T-helper 2 cell treated with Interferon-gamma antibody and Interleukin-4, amounts not matched to agents 5 μg/mL and 100 μg/mL, for 36 hours (primary cell): ENCODE data around the gene NLRP12.
"Not testable (repeated sequence)": the region's sequence is repeated elsewhere in the genome, so short reads cannot be mapped to it uniquely, and the experiment has no call there.

Source experiments
- DNase-seq: peaks from one replicate; pipeline ENCODE4 v3.0.0; 2021; ENCODE audit warnings: low spot score
- H3K27ac Mint-ChIP-seq: one replicate; pipeline ENCODE4 v1.8.0; 2021; ENCODE audit warnings: mild to moderate bottlenecking, mixed read lengths
- H3K27me3 Mint-ChIP-seq: one replicate; pipeline ENCODE4 v1.8.0; 2021; ENCODE audit warnings: low read depth, mixed read lengths
- H3K36me3 Mint-ChIP-seq: one replicate; pipeline ENCODE4 v1.8.0; 2021; ENCODE audit warnings: low read depth, mixed read lengths
- H3K4me1 Mint-ChIP-seq: one replicate; pipeline ENCODE4 v1.8.0; 2021; ENCODE audit warnings: low read depth, mixed read lengths
- H3K4me3 Mint-ChIP-seq: one replicate; pipeline ENCODE4 v1.8.0; 2022; ENCODE audit warnings: mild to moderate bottlenecking, moderate library complexity, mixed read lengths
- H3K9me3 Mint-ChIP-seq: one replicate; pipeline ENCODE4 v1.8.0; 2021; ENCODE audit warnings: mixed read lengths

NLRP12 gene

DNA sequence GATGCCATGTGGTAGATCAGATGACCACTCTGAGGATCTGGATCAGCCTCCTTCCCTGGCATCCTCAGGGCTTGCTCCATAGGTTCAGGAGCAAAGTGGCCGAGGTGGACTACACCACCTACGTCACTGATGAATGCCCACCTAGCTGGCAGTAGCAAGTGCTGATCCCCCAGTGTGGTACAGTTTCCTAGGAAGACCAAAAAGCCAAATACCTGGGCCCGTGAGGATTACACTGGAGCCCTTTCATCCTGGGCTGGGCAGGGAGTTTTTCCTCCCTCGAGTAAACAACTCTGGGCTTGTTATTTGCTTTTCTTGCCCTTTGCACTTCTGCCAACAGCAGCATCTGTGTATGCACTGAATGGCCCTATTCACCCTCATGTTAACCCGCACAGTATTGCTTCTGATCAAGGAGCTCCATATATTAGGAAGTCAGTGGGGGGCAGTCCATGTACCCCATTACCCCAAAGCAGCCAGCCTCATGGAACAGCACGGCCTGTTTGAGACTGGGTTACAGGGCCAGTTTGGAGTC lies 40.3 kb upstream of the NLRP12 start:
- peaks cover 2% of the 10 kb centered on the region for H3K36me3 Mint-ChIP-seq
- H3K27me3 Mint-ChIP-seq = no peaks in the 10 kb centered on the region
- peaks cover 18% of the 10 kb centered on the region for H3K4me1 Mint-ChIP-seq
- no peak overlapping the region for H3K27ac Mint-ChIP-seq
- H3K4me3 Mint-ChIP-seq = no peak overlapping the region
- DNase-seq = no peak
- H3K9me3 Mint-ChIP-seq = no peaks in the 10 kb centered on the region

DNA sequence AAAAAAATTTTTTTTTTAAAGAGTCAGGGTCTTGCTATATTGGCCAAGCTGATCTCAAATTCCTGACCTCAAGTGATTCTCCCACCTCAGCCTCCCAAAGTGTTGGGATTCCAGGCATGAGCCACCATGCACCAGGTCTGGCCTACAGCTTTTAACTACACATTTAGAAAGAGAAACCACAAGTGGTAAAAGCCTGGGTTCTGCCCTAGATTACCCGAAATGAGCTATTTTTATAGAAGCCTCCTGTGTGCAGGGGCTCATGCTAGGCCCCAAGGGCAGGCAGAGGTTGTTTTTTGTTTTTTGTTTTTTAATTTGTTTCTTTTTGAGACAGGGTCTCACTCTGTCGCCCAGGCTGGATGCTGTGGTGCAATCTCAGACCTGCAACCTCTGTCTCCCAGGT lies 29.6 kb upstream of the NLRP12 start:
- H3K4me1 Mint-ChIP-seq = peaks cover 17% of the 10 kb centered on the region
- H3K27ac Mint-ChIP-seq = no peak overlapping the region
- H3K27me3 Mint-ChIP-seq = peaks cover 7% of the 10 kb centered on the region
- H3K4me3 Mint-ChIP-seq = no peak overlapping the region
- H3K9me3 Mint-ChIP-seq = no peaks in the 10 kb centered on the region
- DNase-seq = no peak
- no peaks in the 10 kb centered on the region for H3K36me3 Mint-ChIP-seq

DNA sequence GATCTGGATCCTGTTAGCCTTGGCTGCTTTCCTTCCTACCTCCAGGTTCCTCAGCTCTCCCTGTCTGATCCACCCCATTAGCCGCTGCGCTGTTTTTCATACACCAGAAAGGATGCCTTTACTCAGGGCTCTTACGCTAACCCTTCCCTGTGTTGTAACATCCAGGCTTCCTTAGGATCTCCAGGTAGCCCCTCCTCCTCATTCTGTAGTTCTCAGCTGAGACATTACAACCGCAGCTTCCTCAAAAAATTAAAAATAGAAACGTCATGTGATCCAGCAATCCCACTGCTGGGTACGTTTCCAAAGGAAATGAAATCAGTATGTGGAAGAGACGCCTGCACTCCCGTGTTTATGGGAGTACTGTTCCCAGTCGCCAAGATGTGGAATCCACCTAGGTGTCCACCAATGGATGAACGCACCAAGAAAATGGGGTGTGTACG lies 25.1 kb upstream of the NLRP12 start:
- H3K9me3 Mint-ChIP-seq = no peaks in the 10 kb centered on the region
- DNase-seq = no peak
- no peak overlapping the region for H3K4me3 Mint-ChIP-seq
- peaks cover 14% of the 10 kb centered on the region for H3K4me1 Mint-ChIP-seq
- H3K27ac Mint-ChIP-seq = no peak overlapping the region
- H3K36me3 Mint-ChIP-seq = no peaks in the 10 kb centered on the region
- H3K27me3 Mint-ChIP-seq = peaks cover 15% of the 10 kb centered on the region

- H3K36me3 Mint-ChIP-seq = no peaks in the 10 kb centered on the region
- no peak overlapping the region for H3K4me3 Mint-ChIP-seq
- no peaks in the 10 kb centered on the region for H3K9me3 Mint-ChIP-seq
- DNase-seq = no peak
- H3K4me1 Mint-ChIP-seq = peaks cover 7% of the 10 kb centered on the region
- H3K27ac Mint-ChIP-seq = no peak overlapping the region
- H3K27me3 Mint-ChIP-seq = peaks cover 15% of the 10 kb centered on the region
Measured at GRCh38 chr19:53847555-53847954, 23.4 kb upstream of the NLRP12 start.

- Mint-ChIP-seq H3K4me3 (no peak overlapping the region), H3K4me1 (peaks cover 6% of the 10 kb centered on the region), H3K27ac (no peak overlapping the region), H3K36me3 (no peaks in the 10 kb centered on the region), H3K27me3 (peaks cover 11% of the 10 kb centered on the region), H3K9me3 (no peaks in the 10 kb centered on the region)
- DNase-seq = no peak
Measured at GRCh38 chr19:53844849-53845246, 20.7 kb upstream of the NLRP12 start.

DNA sequence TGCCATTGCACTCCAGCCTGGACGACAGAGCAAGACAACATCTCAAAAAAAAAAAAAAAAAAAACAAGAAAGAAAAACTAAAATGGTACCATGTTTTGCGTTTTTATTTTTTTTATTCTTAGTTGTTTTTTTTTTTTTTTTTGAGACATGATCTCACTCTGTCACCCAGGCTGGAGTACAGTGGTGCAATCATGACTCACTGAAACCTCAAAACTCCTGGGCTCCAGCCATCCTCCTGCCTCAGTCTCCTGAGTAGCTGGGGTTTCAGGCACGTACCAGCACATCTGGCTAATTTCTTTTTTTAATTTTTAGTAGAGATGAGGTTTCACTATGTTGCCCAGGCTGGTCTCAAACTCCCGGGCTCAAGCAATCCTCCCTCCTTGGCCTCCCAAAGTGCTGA lies 16.8 kb upstream of the NLRP12 start:
- DNase-seq = not testable (repeated sequence)

DNA sequence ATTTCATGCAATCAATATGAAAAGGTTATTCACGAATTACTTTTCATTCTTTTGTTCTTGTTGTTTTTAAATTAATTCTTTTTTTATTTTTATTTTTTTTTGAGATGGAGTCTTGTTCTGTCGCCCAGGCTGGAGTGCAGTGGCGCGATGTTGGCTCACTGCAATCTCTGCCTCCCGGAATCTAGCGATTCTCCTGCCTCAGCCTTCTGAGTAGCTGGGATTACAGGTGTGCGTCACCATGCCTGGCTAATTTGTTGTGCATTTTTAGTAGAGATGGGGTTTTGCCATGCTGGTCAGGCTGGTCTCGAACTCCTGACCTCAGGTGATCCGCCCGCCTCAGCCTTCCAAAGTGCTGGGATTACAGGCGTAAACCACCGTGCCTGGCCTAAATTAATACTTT lies 16.1 kb upstream of the NLRP12 start:
- H3K36me3 Mint-ChIP-seq, DNase-seq, H3K27me3 Mint-ChIP-seq, H3K9me3 Mint-ChIP-seq, H3K4me3 Mint-ChIP-seq, H3K27ac Mint-ChIP-seq, H3K4me1 Mint-ChIP-seq: not testable (repeated sequence)

More for the DNA sequence above, 16.8 kb upstream of the NLRP12 start:
- H3K4me3 Mint-ChIP-seq, H3K27ac Mint-ChIP-seq, H3K27me3 Mint-ChIP-seq, H3K9me3 Mint-ChIP-seq, H3K4me1 Mint-ChIP-seq, H3K36me3 Mint-ChIP-seq: not testable (repeated sequence)

DNA sequence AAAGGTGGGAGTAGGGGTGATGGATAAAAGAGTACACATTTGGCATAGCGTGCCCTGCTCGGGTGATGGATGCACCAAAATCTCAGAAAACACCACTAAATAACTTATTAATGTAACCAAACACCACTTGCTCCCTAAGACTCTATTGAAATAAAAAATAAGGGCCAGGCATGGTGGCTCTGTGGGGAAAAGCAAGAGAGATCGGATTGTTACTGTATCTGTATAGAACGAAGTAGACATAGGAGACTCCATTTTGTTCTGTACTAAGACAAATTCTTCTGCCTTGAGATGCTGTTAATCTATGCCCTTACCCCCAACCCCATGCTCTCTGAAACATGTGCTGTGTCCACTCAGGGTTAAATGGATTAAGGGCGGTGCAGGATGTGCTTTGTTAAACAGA lies 14.3 kb upstream of the NLRP12 start:
- H3K27ac Mint-ChIP-seq, H3K36me3 Mint-ChIP-seq, H3K9me3 Mint-ChIP-seq, H3K27me3 Mint-ChIP-seq, H3K4me1 Mint-ChIP-seq, H3K4me3 Mint-ChIP-seq, DNase-seq: not testable (repeated sequence)

DNA sequence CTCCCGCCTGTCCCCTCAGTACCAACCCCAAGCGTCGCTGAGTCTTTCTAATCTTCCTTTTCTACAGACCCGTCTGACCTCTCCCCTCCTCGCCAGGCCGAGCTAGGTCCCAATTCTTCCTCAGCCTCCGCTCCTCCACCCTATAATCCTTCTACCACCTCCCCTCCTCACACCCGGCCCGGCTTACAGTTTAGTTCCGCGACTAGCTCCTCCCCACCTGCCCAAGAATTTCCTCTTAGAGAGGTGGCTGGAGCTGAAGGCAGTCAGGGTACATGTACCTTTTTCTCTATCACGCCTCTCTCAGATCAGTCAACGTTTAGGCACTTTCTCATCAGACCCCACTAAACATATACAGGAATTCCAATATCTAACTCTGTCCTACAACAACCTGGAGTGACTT lies 8.7 kb upstream of the NLRP12 start:
- not testable (repeated sequence) for H3K4me1 Mint-ChIP-seq, H3K9me3 Mint-ChIP-seq, H3K27ac Mint-ChIP-seq, H3K4me3 Mint-ChIP-seq, H3K36me3 Mint-ChIP-seq, DNase-seq
- H3K27me3 Mint-ChIP-seq = peaks cover 21% of the 10 kb centered on the region

DNA sequence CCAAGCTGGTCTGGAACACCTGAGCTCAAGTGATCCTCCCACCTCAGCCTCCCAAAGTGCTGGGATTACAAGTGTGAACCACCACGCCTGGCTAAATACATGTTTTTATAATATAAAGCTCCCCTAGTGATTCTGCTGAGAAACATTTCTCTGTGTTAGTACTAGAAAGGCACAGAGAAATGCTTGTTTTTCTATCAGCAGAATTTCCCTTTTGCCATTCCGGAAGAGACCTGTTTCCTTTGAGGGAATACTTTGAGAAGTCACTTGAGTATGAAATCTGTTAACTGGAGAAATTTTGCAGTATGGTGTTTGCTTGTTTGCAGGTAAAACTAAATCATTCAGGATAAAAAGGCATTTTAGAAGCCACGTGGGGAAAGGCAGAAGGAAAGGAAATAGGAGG lies 4.4 kb upstream of the NLRP12 start:
- Mint-ChIP-seq H3K27ac (no peak overlapping the region), H3K4me1 (peaks cover 2% of the 10 kb centered on the region), H3K4me3 (no peak overlapping the region), H3K36me3 (no peaks in the 10 kb centered on the region), H3K27me3 (peaks cover 21% of the 10 kb centered on the region), H3K9me3 (no peaks in the 10 kb centered on the region)
- no peak for DNase-seq

- Mint-ChIP-seq H3K27ac (no peak overlapping the region), H3K4me3 (no peak overlapping the region), H3K9me3 (no peaks in the 10 kb centered on the region), H3K36me3 (no peaks in the 10 kb centered on the region), H3K27me3 (peaks cover 9% of the 10 kb centered on the region), H3K4me1 (peaks cover 2% of the 10 kb centered on the region)
- no peak for DNase-seq
Measured at GRCh38 chr19:53826876-53827275, 2.8 kb upstream of the NLRP12 start.

GRCh38 chr19:53823380-53824120 lies 564 bp downstream of the NLRP12 start:
- Mint-ChIP-seq H3K36me3 (no peaks in the 10 kb centered on the region), H3K27ac (no peak overlapping the region), H3K27me3 (peaks cover 6% of the 10 kb centered on the region), H3K9me3 (no peaks in the 10 kb centered on the region), H3K4me3 (no peak overlapping the region), H3K4me1 (peaks cover under 1% of the 10 kb centered on the region)
- no peak for DNase-seq

DNA sequence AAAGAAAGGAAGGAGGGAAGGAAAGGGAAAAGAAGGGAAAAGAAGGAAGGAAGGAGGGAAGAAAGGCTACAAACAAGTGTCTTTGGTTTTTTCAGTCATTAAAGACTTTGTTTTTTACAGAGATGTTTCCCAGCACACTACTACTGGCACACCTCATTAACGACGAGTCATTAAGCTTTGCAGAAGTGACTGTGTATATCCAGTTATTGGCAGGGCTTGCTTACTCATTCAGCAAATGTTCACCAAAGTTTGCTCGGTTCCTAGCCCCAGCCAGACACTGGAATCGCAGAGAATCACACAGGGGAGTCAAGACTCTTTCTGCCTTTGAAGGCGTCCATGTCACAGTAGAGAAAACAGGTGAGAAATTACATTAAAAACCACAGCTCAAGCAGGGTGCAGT lies 4.3 kb downstream of the NLRP12 start:
- Mint-ChIP-seq H3K9me3 (no peaks in the 10 kb centered on the region), H3K4me1 (no peaks in the 10 kb centered on the region), H3K27me3 (peaks cover 6% of the 10 kb centered on the region), H3K27ac (no peak overlapping the region), H3K4me3 (no peak overlapping the region), H3K36me3 (no peaks in the 10 kb centered on the region)
- DNase-seq = no peak

DNA sequence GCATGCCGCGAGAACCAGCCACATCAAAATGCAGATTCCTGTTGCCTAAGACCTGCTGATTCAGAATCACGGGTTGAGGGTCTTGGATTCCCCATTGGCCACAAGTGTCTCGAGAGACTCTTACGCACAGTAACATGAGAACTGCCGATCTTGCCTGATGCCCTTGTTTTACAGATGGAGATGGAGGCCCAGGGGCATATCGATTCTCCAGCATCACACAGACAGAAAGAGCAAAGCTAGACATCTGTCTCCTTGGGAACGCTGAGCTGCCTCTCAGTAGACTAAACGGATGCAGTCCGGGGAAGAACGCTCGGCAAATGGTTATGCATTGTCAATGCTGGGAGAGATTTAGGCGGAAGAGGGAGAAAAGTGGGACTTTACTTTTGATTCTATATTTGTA lies 5.4 kb downstream of the NLRP12 start:
- H3K36me3 Mint-ChIP-seq = no peaks in the 10 kb centered on the region
- no peaks in the 10 kb centered on the region for H3K9me3 Mint-ChIP-seq
- H3K4me3 Mint-ChIP-seq = no peak overlapping the region
- no peak overlapping the region for H3K27ac Mint-ChIP-seq
- DNase-seq = no peak
- no peaks in the 10 kb centered on the region for H3K4me1 Mint-ChIP-seq
- H3K27me3 Mint-ChIP-seq = peaks cover 3% of the 10 kb centered on the region

DNA sequence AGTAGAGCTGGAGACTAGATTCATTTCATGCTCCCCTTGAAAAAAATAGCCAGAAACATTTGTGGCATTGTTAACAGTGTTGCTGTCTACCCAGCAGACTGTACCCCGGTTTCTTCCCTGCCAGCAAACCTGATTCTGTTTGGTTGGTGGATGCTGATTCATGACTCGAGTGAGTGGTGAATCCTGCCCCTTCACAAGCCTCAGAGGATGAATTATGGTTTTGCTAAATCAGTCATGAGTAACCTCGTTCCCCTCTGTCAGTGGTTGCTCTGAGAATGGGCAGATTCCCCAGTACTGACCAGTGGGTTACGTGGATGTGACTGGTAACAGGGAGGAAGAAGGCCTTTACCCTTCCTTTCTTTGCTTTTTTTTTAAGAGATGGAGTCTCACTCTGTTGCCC lies 10.1 kb downstream of the NLRP12 start:
- no peaks in the 10 kb centered on the region for H3K27me3 Mint-ChIP-seq
- no peaks in the 10 kb centered on the region for H3K36me3 Mint-ChIP-seq
- H3K9me3 Mint-ChIP-seq = no peaks in the 10 kb centered on the region
- no peak overlapping the region for H3K4me3 Mint-ChIP-seq
- no peak for DNase-seq
- H3K4me1 Mint-ChIP-seq = no peaks in the 10 kb centered on the region
- no peak overlapping the region for H3K27ac Mint-ChIP-seq
